GM19324 (cell line): ENCODE results near the gene HDAC4.
"Not testable (repeated sequence)": the region's sequence is repeated elsewhere in the genome, so short reads cannot be mapped to it uniquely, and the experiment has no call there.

Source experiments
- ATAC-seq: cut with Tn5 transposase; IDR thresholded peaks from one replicate; pipeline ENCODE4 v1.9.1; 2021; ENCODE audit warnings: mild to moderate bottlenecking, moderate library complexity; ENCODE audit not compliant: unreplicated experiment, low FRiP score

HDAC4 gene

GRCh38 chr2:239085201-239085992 is 315.4 kb downstream of the HDAC4 start:
- no peak for ATAC-seq

GRCh38 chr2:239084007-239084406 is 316.8 kb downstream of the HDAC4 start:
- ATAC-seq, result no peak

- ATAC-seq, result no peak
Observed at GRCh38 chr2:239082425-239082824, 318.4 kb downstream of the HDAC4 start.

GRCh38 chr2:239081622-239082021 is 319.2 kb downstream of the HDAC4 start:
- no peak for ATAC-seq

- ATAC-seq, result no peak
Observed at GRCh38 chr2:239081046-239081445, 319.8 kb downstream of the HDAC4 start.

GRCh38 chr2:239079671-239080294 is 321.0 kb downstream of the HDAC4 start:
- ATAC-seq, result no peak

GRCh38 chr2:239078128-239078924 is 322.5 kb downstream of the HDAC4 start:
- ATAC-seq, result no peak

GRCh38 chr2:239077260-239077659 is 323.6 kb downstream of the HDAC4 start:
- ATAC-seq, result no peak

GRCh38 chr2:239075918-239076758 is 324.7 kb downstream of the HDAC4 start:
- ATAC-seq, result no peak

GRCh38 chr2:239073745-239074530 is 326.9 kb downstream of the HDAC4 start:
- no peak for ATAC-seq

- no peak for ATAC-seq
Observed at GRCh38 chr2:239073270-239073669, 327.6 kb downstream of the HDAC4 start.

- ATAC-seq, result no peak
Observed at GRCh38 chr2:239072786-239073185, 328.0 kb downstream of the HDAC4 start.

- ATAC-seq, result no peak
Observed at GRCh38 chr2:239070466-239070865, 330.4 kb downstream of the HDAC4 start.

GRCh38 chr2:239069362-239070333 is 331.2 kb downstream of the HDAC4 start:
- not testable (repeated sequence) for ATAC-seq

GRCh38 chr2:239068411-239068810 is 332.4 kb downstream of the HDAC4 start:
- ATAC-seq, result no peak

- no peak for ATAC-seq
Observed at GRCh38 chr2:239067196-239067865, 333.5 kb downstream of the HDAC4 start.

GRCh38 chr2:239066597-239066996 is 334.2 kb downstream of the HDAC4 start:
- ATAC-seq, result no peak

GRCh38 chr2:239065962-239066361 is 334.9 kb downstream of the HDAC4 start:
- ATAC-seq, result no peak
